WTC11 (cell line): ENCODE measurements around the gene GPR89B. TPM values are rescaled to one million over a fixed set of nuclear protein-coding genes. Genes with fewer than 3 reads are reported as not detected.
"Not testable (repeated sequence)": the region's sequence is repeated elsewhere in the genome, so short reads cannot be mapped to it uniquely, and the experiment has no call there.

Experiments used
- ATAC-seq: fragments of 200-7000 bp; cut with Tn5 transposase; 2 replicates; pipeline ENCODE4 v1.10.0; 2021; ENCODE audit warnings: mild to moderate bottlenecking, moderate library complexity
- CTCF ChIA-PET: fragments of 300-600 bp; sonication (Branson Sonifier 250); formaldehyde crosslinking; loops from one replicate; lab custom pipeline; 2021; ENCODE audit warnings: antibody characterized with exemption; lab: Charles Lee
- POLR2A ChIA-PET: fragments of 350-600 bp; sonication (Branson Sonifier 250); formaldehyde crosslinking; loops from one replicate; lab custom pipeline; 2021; ENCODE audit warnings: antibody characterized with exemption; lab: Charles Lee
- DNase-seq: peaks from one replicate; pipeline ENCODE4 v3.0.0; 2021; ENCODE audit warnings: low spot score
- H3K27ac Mint-ChIP-seq: 2 replicates; pipeline ENCODE4 v1.8.0; 2021; ENCODE audit warnings: mixed read lengths
- H3K27me3 Mint-ChIP-seq: 2 replicates; pipeline ENCODE4 v1.8.0; 2021; ENCODE audit warnings: low read depth, mild to moderate bottlenecking, moderate library complexity, mixed read lengths
- H3K36me3 Mint-ChIP-seq: 2 replicates; pipeline ENCODE4 v1.8.0; 2021; ENCODE audit warnings: mixed read lengths
- H3K4me1 Mint-ChIP-seq: 2 replicates; pipeline ENCODE4 v1.8.0; 2022; ENCODE audit warnings: mixed read lengths
- H3K4me3 Mint-ChIP-seq: 2 replicates; pipeline ENCODE4 v1.8.0; 2021; ENCODE audit warnings: mild to moderate bottlenecking, moderate library complexity, mixed read lengths
- H3K9me3 Mint-ChIP-seq: 2 replicates; pipeline ENCODE4 v1.8.0; 2021; ENCODE audit warnings: mixed read lengths
- CREM ChIP-seq: sonication (generic); formaldehyde crosslinking; IDR thresholded peaks from 2 replicates; pipeline ENCODE4 v1.8.1; 2022; ENCODE audit warnings: mild to moderate bottlenecking, missing genetic modification reagents, moderate library complexity
- FOXP1 ChIP-seq: sonication (generic); formaldehyde crosslinking; IDR thresholded peaks from 2 replicates; pipeline ENCODE4 v1.8.0; 2022; ENCODE audit warnings: missing genetic modification reagents, mild to moderate bottlenecking, moderate library complexity, borderline replicate concordance
- GRHL2 ChIP-seq: fragments of 250-450 bp; sonication (Bioruptor Pico); IDR thresholded peaks from 2 replicates; pipeline ENCODE4 v1.8.0; 2022; ENCODE audit warnings: mild to moderate bottlenecking, moderate library complexity; ENCODE audit not compliant: insufficient replicate concordance, severe bottlenecking
- IRF2 ChIP-seq: sonication (generic); formaldehyde crosslinking; IDR thresholded peaks from 2 replicates; pipeline ENCODE4 v1.8.0; 2022; ENCODE audit warnings: low read depth, missing genetic modification reagents, borderline replicate concordance
- KAT7 ChIP-seq: sonication (generic); formaldehyde crosslinking; IDR thresholded peaks from 2 replicates; pipeline ENCODE4 v1.8.1; 2023; ENCODE audit warnings: missing genetic modification reagents, mild to moderate bottlenecking, borderline replicate concordance
- RELA ChIP-seq: sonication (generic); formaldehyde crosslinking; IDR thresholded peaks from 2 replicates; pipeline ENCODE4 v1.8.1; 2022; ENCODE audit warnings: missing genetic modification reagents, mild to moderate bottlenecking, borderline replicate concordance
- ZNF121 ChIP-seq: sonication (generic); formaldehyde crosslinking; IDR thresholded peaks from 2 replicates; pipeline ENCODE4 v1.8.0; 2023; ENCODE audit warnings: missing genetic modification reagents
- total RNA-seq: library from RNA; stranded (reverse); gene quantifications from 3 replicates; pipeline ENCODE4 v1.2.3, GENCODE V29; 2021
- TF ChIP-seq, protein P1 (sequence below): sonication (generic); formaldehyde crosslinking; IDR thresholded peaks from 2 replicates; pipeline ENCODE4 v1.8.1; 2023; ENCODE audit warnings: mild to moderate bottlenecking, moderate library complexity, missing genetic modification reagents
- TF ChIP-seq, protein P2 (sequence below): sonication (generic); formaldehyde crosslinking; IDR thresholded peaks from 2 replicates; pipeline ENCODE4 v1.8.0; 2023; ENCODE audit warnings: missing genetic modification reagents, mild to moderate bottlenecking, borderline replicate concordance

The GPR89B gene
- total RNA-seq, 1 experiment from 2014 or later, result 16.3 TPM

DNA sequence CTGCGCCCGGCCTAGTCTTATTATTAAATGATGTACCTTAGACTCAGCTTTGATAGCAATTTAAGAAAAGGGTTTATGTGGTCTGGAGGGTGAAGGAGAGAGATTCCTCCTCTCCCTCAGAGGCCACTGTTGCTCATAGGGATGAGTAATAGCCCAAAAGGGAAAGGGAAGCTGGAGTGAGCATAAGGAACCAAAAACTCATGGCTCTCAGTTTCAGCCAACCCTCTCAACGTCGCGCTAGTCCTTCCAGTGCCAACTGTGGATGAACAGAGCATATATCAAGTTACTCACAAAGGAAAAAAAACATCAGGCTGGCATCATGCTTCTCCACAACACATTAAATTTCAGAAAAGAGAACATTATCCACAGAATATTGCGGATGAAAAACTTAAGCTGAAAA, 8.3 kb upstream of the GPR89B start (continued):
- TF ChIP-seq, protein P1, sequence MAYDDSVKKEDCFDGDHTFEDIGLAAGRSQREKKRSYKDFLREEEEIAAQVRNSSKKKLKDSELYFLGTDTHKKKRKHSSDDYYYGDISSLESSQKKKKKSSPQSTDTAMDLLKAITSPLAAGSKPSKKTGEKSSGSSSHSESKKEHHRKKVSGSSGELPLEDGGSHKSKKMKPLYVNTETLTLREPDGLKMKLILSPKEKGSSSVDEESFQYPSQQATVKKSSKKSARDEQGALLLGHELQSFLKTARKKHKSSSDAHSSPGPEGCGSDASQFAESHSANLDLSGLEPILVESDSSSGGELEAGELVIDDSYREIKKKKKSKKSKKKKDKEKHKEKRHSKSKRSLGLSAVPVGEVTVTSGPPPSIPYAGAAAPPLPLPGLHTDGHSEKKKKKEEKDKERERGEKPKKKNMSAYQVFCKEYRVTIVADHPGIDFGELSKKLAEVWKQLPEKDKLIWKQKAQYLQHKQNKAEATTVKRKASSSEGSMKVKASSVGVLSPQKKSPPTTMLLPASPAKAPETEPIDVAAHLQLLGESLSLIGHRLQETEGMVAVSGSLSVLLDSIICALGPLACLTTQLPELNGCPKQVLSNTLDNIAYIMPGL (CRISPR knock-in tag), result no peak
- TF ChIP-seq, protein P2, sequence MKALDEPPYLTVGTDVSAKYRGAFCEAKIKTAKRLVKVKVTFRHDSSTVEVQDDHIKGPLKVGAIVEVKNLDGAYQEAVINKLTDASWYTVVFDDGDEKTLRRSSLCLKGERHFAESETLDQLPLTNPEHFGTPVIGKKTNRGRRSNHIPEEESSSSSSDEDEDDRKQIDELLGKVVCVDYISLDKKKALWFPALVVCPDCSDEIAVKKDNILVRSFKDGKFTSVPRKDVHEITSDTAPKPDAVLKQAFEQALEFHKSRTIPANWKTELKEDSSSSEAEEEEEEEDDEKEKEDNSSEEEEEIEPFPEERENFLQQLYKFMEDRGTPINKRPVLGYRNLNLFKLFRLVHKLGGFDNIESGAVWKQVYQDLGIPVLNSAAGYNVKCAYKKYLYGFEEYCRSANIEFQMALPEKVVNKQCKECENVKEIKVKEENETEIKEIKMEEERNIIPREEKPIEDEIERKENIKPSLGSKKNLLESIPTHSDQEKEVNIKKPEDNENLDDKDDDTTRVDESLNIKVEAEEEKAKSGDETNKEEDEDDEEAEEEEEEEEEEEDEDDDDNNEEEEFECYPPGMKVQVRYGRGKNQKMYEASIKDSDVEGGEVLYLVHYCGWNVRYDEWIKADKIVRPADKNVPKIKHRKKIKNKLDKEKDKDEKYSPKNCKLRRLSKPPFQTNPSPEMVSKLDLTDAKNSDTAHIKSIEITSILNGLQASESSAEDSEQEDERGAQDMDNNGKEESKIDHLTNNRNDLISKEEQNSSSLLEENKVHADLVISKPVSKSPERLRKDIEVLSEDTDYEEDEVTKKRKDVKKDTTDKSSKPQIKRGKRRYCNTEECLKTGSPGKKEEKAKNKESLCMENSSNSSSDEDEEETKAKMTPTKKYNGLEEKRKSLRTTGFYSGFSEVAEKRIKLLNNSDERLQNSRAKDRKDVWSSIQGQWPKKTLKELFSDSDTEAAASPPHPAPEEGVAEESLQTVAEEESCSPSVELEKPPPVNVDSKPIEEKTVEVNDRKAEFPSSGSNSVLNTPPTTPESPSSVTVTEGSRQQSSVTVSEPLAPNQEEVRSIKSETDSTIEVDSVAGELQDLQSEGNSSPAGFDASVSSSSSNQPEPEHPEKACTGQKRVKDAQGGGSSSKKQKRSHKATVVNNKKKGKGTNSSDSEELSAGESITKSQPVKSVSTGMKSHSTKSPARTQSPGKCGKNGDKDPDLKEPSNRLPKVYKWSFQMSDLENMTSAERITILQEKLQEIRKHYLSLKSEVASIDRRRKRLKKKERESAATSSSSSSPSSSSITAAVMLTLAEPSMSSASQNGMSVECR, result no peak
- TF ChIP-seq KAT7 (CRISPR knock-in tag), result no peak
- no peak for TF ChIP-seq RELA (CRISPR knock-in tag)

DNA sequence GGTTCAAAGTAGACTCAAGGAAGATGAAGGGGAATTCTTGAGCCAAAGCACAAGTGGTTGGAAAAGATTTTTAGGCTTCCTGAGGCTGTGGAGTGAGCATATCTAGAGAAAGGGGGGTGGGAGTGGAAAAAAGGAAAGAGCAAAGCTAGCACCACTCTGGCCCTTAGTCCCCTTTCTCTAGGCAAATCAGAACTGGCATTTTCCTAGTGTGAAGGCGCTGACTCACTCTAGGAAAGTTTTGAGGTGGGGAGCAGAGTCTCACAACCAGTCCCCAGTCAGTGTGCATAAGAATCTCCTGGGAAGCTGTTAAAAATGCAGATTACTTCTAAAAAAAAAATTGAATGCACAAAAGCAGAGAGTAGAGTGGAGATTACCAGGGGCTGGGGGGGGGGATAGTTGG, 3.4 kb upstream of the GPR89B start:
- H3K4me3 Mint-ChIP-seq, result no peak overlapping the region
- POLR2A ChIA-PET, result interaction anchor here (0.6 kb wide), 1 partner anchor 93 kb away, joined by 3 read pairs; no protein-coding TSS in a partner anchor

DNA sequence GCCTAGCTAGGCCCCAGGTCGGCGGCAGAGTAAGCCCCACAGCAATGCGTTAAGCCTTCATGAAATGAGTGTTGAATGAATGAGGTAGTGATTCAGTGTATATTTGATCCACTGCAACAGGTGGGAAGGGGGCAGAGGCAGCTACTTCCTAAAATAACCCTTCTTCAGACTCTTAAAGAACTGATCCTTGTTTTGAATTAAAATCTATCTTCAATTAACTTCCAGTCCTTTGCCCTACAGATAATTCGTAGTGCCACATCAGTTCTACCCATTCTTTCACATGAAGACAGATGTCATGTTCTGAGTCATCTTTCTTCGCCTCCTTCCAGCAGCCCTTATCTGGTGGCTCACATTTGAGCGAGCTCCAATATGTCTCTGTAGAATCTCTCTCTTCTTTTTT, 1.0 kb upstream of the GPR89B start:
- H3K27ac Mint-ChIP-seq, H3K9me3 Mint-ChIP-seq, CTCF ChIA-PET, POLR2A ChIA-PET, H3K4me3 Mint-ChIP-seq, H3K36me3 Mint-ChIP-seq, ATAC-seq, DNase-seq, H3K27me3 Mint-ChIP-seq: not testable (repeated sequence)
- peaks cover 22% of the 10 kb centered on the region for H3K4me1 Mint-ChIP-seq

More for the DNA sequence above, 3.4 kb upstream of the GPR89B start:
- Mint-ChIP-seq H3K36me3 (no peaks in the 10 kb centered on the region), H3K27ac (peak overlapping the region; percentile 29; the same call in 1 of the 2 replicates), H3K4me1 (peaks cover 9% of the 10 kb centered on the region), H3K27me3 (no peaks in the 10 kb centered on the region), H3K9me3 (no peaks in the 10 kb centered on the region)
- CTCF ChIA-PET, result interaction anchor here (1.0 kb wide), 1 partner anchor 32 kb away, joined by 3 read pairs; no protein-coding TSS in a partner anchor
- no peak for TF ChIP-seq GRHL2 (CRISPR knock-in tag)
- no peak for TF ChIP-seq ZNF121 (CRISPR knock-in tag)
- no peak for TF ChIP-seq IRF2 (CRISPR knock-in tag)
- no peak for TF ChIP-seq CREM (CRISPR knock-in tag)
- no peak for TF ChIP-seq FOXP1 (CRISPR knock-in tag)
- ATAC-seq (no peak), DNase-seq (no peak)

DNA sequence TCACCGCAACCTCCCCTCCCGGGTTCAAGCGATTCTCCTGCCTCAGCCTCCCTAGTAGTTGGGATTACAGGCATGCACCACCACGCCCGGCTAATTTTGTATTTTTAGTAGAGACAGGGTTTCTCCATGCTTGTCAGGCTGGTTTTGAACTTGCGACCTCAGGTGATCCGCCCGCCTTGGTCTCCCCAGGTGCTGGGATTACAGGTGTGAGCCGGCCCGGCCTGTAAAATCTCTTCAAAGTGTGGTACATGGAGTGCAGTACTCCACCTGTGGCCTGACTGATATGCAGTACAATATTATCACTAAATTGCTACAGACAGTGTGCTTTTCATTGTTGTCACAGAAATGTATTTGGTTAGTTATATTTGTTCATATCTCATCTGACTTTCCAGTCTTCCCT, 531 bp upstream of the GPR89B start:
- ATAC-seq, H3K36me3 Mint-ChIP-seq, H3K27me3 Mint-ChIP-seq, DNase-seq, H3K9me3 Mint-ChIP-seq, CTCF ChIA-PET, H3K27ac Mint-ChIP-seq, H3K4me3 Mint-ChIP-seq: not testable (repeated sequence)
- peaks cover 26% of the 10 kb centered on the region for H3K4me1 Mint-ChIP-seq
- POLR2A ChIA-PET, result interaction anchor here (0.9 kb wide), 1 partner anchor 111 kb away, joined by 4 read pairs; no protein-coding TSS in a partner anchor

DNA sequence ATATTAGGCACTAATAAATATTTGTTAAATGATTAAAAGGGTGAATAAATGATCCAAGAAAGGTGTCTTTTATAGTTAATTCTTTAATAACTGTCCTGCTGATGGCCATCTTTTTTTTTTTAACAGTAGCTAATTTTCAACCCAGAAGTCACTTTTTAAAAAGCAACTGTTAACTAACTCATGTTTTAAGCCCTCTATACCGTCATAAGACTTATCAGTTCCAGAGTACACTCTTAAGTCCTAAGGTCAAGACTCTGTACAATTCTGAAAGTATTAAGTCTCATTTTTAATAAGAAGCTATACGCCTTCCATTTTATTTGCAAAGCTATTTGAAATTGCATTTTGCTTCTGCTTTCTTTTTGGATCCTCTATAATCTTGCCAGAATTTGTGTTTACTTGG, 2.9 kb downstream of the GPR89B start:
- H3K27me3 Mint-ChIP-seq, CTCF ChIA-PET, ATAC-seq, H3K27ac Mint-ChIP-seq, DNase-seq, H3K4me3 Mint-ChIP-seq, H3K36me3 Mint-ChIP-seq, H3K9me3 Mint-ChIP-seq, POLR2A ChIA-PET: not testable (repeated sequence)
- H3K4me1 Mint-ChIP-seq, result peaks cover 20% of the 10 kb centered on the region

DNA sequence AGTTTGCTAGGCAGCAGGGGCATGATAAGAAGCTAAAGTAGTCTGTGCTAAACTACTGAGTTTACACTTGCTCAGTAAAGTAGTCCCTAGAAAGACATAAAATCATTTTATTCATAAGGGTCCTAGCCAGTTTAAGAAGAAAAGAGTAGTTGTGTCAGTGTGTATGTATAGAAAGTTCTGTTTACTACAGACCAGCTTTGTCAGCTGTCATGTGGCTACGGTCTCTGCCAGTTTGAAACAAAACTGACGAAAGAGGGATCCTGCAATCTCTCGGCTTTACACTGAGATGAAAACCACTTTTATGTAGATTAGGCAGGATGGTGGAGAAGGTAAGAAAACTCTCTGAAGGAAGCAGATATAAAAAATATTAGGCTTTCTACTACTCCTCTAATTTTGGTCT, 7.1 kb downstream of the GPR89B start:
- CTCF ChIA-PET, DNase-seq, H3K9me3 Mint-ChIP-seq, H3K36me3 Mint-ChIP-seq, ATAC-seq, POLR2A ChIA-PET, H3K27me3 Mint-ChIP-seq, H3K4me3 Mint-ChIP-seq, H3K27ac Mint-ChIP-seq: not testable (repeated sequence)
- peaks cover 15% of the 10 kb centered on the region for H3K4me1 Mint-ChIP-seq

DNA sequence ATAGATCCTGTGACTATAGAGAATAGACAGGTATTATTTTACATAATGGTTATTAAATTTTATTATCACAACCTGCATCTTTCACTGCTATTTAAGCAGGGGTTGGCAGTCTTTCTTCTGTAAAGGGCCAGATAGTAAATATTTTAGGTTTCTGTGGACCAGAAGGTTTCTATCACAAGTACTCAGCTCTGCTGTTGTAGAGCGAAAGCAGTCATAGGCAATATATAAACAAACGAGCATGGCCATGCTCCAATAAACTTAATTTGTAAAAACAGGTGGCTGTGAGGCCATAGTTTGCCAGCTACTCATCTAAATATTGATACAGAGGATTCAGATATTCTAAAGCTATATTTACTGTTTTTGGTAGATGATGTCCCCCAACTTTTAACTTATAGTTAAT, 12.2 kb downstream of the GPR89B start:
- H3K4me3 Mint-ChIP-seq, CTCF ChIA-PET, H3K27me3 Mint-ChIP-seq, ATAC-seq, H3K9me3 Mint-ChIP-seq, H3K36me3 Mint-ChIP-seq, H3K4me1 Mint-ChIP-seq, POLR2A ChIA-PET, H3K27ac Mint-ChIP-seq, DNase-seq: not testable (repeated sequence)

DNA sequence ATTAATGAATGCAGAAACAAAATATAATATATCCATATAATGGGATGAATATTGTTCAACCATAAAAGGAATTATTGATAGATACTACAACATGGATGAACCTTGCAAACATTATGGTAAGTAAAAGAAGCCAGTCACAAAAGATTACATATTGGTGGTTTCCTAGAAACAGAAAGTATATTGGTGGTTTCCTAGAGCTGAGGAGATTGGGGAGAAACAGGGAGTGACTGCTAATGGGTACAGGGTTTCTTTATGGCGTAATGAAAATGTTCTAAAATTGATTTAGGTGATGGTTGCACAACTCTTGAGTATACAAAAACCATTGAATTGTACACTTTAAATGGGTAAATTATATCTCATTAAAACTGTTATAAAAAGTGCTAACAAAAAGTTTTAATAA, 14.3 kb downstream of the GPR89B start:
- H3K4me3 Mint-ChIP-seq, DNase-seq, H3K27me3 Mint-ChIP-seq, H3K36me3 Mint-ChIP-seq, ATAC-seq, CTCF ChIA-PET, POLR2A ChIA-PET, H3K27ac Mint-ChIP-seq, H3K9me3 Mint-ChIP-seq, H3K4me1 Mint-ChIP-seq: not testable (repeated sequence)

DNA sequence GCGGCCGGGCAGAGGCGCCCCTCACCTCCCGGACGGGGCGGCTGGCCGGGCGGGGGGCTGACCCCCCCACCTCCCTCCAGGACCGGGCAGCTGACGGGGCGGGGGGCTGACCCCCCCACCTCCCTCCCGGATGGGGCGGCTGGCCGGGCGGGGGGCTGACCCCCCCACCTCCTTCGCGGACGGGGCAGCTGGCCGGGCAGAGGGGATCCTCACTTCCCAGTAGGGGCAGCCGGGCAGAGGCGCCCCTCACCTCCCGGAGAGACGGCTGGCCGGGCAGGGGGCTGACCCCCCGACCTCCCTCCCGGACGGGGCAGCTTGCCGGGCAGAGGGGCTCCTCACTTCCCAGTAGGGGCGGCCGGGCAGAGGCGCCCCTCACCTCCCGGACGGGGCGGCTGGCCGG, 21.3 kb downstream of the GPR89B start:
- H3K36me3 Mint-ChIP-seq, H3K9me3 Mint-ChIP-seq, CTCF ChIA-PET, H3K27me3 Mint-ChIP-seq, H3K4me1 Mint-ChIP-seq, DNase-seq, POLR2A ChIA-PET, H3K27ac Mint-ChIP-seq, ATAC-seq, H3K4me3 Mint-ChIP-seq: not testable (repeated sequence)
